ENCODE measurements around the gene BHMT.

Gene BHMT

GRCh38 chr5:79077680-79078365, 33.8 kb upstream of the BHMT start:
- TF ChIP-seq CTCF (IDR thresholded peaks at IDR 0.05), result no peak

GRCh38 chr5:79080804-79081203, 30.8 kb upstream of the BHMT start:
- TF ChIP-seq CTCF (IDR thresholded peaks at IDR 0.05), result no peak

GRCh38 chr5:79081779-79082178, 29.8 kb upstream of the BHMT start:
- TF ChIP-seq CTCF (IDR thresholded peaks at IDR 0.05), result no peak

GRCh38 chr5:79086116-79086515, 25.5 kb upstream of the BHMT start:
- no peak for TF ChIP-seq CTCF (IDR thresholded peaks at IDR 0.05)

- TF ChIP-seq CTCF (IDR thresholded peaks at IDR 0.05), result no peak
Observed at GRCh38 chr5:79088507-79088906, 23.1 kb upstream of the BHMT start.

- no peak for TF ChIP-seq CTCF (IDR thresholded peaks at IDR 0.05)
Observed at GRCh38 chr5:79091064-79091463, 20.5 kb upstream of the BHMT start.

- TF ChIP-seq CTCF (IDR thresholded peaks at IDR 0.05), result no peak
Observed at GRCh38 chr5:79093762-79094161, 17.8 kb upstream of the BHMT start.

- no peak for TF ChIP-seq CTCF (IDR thresholded peaks at IDR 0.05)
Observed at GRCh38 chr5:79105868-79106267, 5.7 kb upstream of the BHMT start.

Measured in LNCAP (cell line).